Measurements from ENCODE around the gene PELI2. TPM values are rescaled to one million over a fixed set of nuclear protein-coding genes. Genes with fewer than 3 reads are reported as not detected.
"Not testable (repeated sequence)": the region's sequence is repeated elsewhere in the genome, so short reads cannot be mapped to it uniquely, and the experiment has no call there.

Gene PELI2
- polyA plus RNA-seq, 3 donors, result 25.2 to 29.3 (median 29.1) TPM

GRCh38 chr14:56137849-56138248 is 19.6 kb downstream of the PELI2 start:
- DNase-seq (ENCODE audit: low read depth in 3 of 3, low spot score in 2 of 3), result no peak

- DNase-seq (ENCODE audit: low read depth in 3 of 3, low spot score in 2 of 3), result no peak
Measured at GRCh38 chr14:56138928-56139327, 20.7 kb downstream of the PELI2 start.

GRCh38 chr14:56142314-56142713 is 24.1 kb downstream of the PELI2 start:
- DNase-seq (ENCODE audit: low read depth in 3 of 3, low spot score in 2 of 3), result no peak

GRCh38 chr14:56143025-56143424 is 24.8 kb downstream of the PELI2 start:
- no peak for DNase-seq (ENCODE audit: low read depth in 3 of 3, low spot score in 2 of 3)

GRCh38 chr14:56144176-56144575 is 26.0 kb downstream of the PELI2 start:
- no peak for DNase-seq (ENCODE audit: low read depth in 3 of 3, low spot score in 2 of 3)

- no peak for DNase-seq (ENCODE audit: low read depth in 3 of 3, low spot score in 2 of 3)
Measured at GRCh38 chr14:56145181-56145769, 27.1 kb downstream of the PELI2 start.

- DNase-seq (ENCODE audit: low read depth in 3 of 3, low spot score in 2 of 3), result no peak
Measured at GRCh38 chr14:56145965-56146364, 27.8 kb downstream of the PELI2 start.

GRCh38 chr14:56147449-56147848 is 29.2 kb downstream of the PELI2 start:
- DNase-seq (ENCODE audit: low read depth in 3 of 3, low spot score in 2 of 3), result no peak

GRCh38 chr14:56147986-56148901 is 30.0 kb downstream of the PELI2 start:
- no peak for DNase-seq (ENCODE audit: low read depth in 3 of 3, low spot score in 2 of 3)

- no peak for DNase-seq (ENCODE audit: low read depth in 3 of 3, low spot score in 2 of 3)
Measured at GRCh38 chr14:56149151-56149550, 30.9 kb downstream of the PELI2 start.

GRCh38 chr14:56149995-56150394 is 31.8 kb downstream of the PELI2 start:
- no peak for DNase-seq (ENCODE audit: low read depth in 3 of 3, low spot score in 2 of 3)

GRCh38 chr14:56150645-56151345 is 32.6 kb downstream of the PELI2 start:
- no peak for DNase-seq (ENCODE audit: low read depth in 3 of 3, low spot score in 2 of 3)

GRCh38 chr14:56152221-56152620 is 34.0 kb downstream of the PELI2 start:
- DNase-seq (ENCODE audit: low read depth in 3 of 3, low spot score in 2 of 3), result no peak

- DNase-seq (ENCODE audit: low read depth in 3 of 3, low spot score in 2 of 3), result no peak
Measured at GRCh38 chr14:56153267-56153666, 35.1 kb downstream of the PELI2 start.

GRCh38 chr14:56154321-56154720 is 36.1 kb downstream of the PELI2 start:
- DNase-seq (ENCODE audit: low read depth in 3 of 3, low spot score in 2 of 3), result no peak

- DNase-seq (ENCODE audit: low read depth in 3 of 3, low spot score in 2 of 3), result no peak
Measured at GRCh38 chr14:56156096-56156495, 37.9 kb downstream of the PELI2 start.

GRCh38 chr14:56159066-56159465 is 40.9 kb downstream of the PELI2 start:
- DNase-seq (ENCODE audit: low read depth in 3 of 3, low spot score in 2 of 3), result no peak

- DNase-seq (ENCODE audit: low read depth in 3 of 3, low spot score in 2 of 3), result no peak
Measured at GRCh38 chr14:56160088-56160487, 41.9 kb downstream of the PELI2 start.

- DNase-seq (ENCODE audit: low read depth in 3 of 3, low spot score in 2 of 3), result no peak
Measured at GRCh38 chr14:56161658-56162057, 43.4 kb downstream of the PELI2 start.

GRCh38 chr14:56162476-56162875 is 44.3 kb downstream of the PELI2 start:
- DNase-seq (ENCODE audit: low read depth in 3 of 3, low spot score in 2 of 3), result no peak

- DNase-seq (ENCODE audit: low read depth in 3 of 3, low spot score in 2 of 3), result not testable (repeated sequence)
Measured at GRCh38 chr14:56166579-56166978, 48.4 kb downstream of the PELI2 start.
